Body of pancreas (tissue), 4 donors: ENCODE results near the gene MAPK10. TPM values are rescaled to one million over a fixed set of nuclear protein-coding genes. Genes with fewer than 3 reads are reported as not detected.

ENCODE experiments used
- ATAC-seq: fragments of 150-250 bp; one replicate; pipeline ENCODE4 v1.9.1; 2016
- DNase-seq, 4 donors: peaks; one replicate each; pipeline ENCODE4 v3.0.0-alpha.2; 2019
- H3K27ac ChIP-seq, 4 donors: fragments of 200-600 bp; sonication (generic); 1 replicate in 3 of 4; 2 replicates in 1 of 4; pipeline versions ENCODE4 v1.5.1 to v1.6.1; 2016 to 2019; ENCODE audit warnings: mild to moderate bottlenecking in 1 of 4, mixed read lengths in 1 of 4, moderate library complexity in 1 of 4
- H3K27me3 ChIP-seq, 2 donors: fragments of 200-600 bp; sonication (generic); one replicate each; pipeline ENCODE4 v1.6.0; 2016; ENCODE audit warnings: mild to moderate bottlenecking in 1 of 2
- H3K36me3 ChIP-seq, 2 donors: fragments of 200-600 bp; sonication (generic); replicated peaks in 1 of 2; 2 replicates each; pipeline ENCODE4 v1.5.1; 2016; ENCODE audit warnings: low read depth in 2 of 2; ENCODE audit not compliant: insufficient read depth in 1 of 2
- H3K4me1 ChIP-seq: fragments of 200-600 bp; sonication (generic); one replicate; pipeline ENCODE4 v1.6.0; 2016
- H3K4me3 ChIP-seq, 2 donors: fragments of 200-600 bp; sonication (generic); 1 replicate in 1 of 2; 2 replicates in 1 of 2; pipeline ENCODE4 v1.5.1; 2016 to 2019
- H3K9me3 ChIP-seq, 3 donors: fragments of 200-600 bp; sonication (generic); 1 replicate in 2 of 3; 2 replicates in 1 of 3; pipeline ENCODE4 v1.5.1; 2016
- CTCF ChIP-seq, 7 experiments: fragments of 450-650 bp in 4 of 7; fragments of 200-600 bp in 3 of 7; sonication (generic) in 3 of 7; IDR thresholded peaks; one replicate each; pipeline ENCODE4 v1.5.1; 2016 to 2019; ENCODE audit warnings: antibody characterized with exemption in 7 of 7
- POLR2A ChIP-seq, 3 donors: fragments of 450-650 bp; IDR thresholded peaks; one replicate each; pipeline ENCODE4 v1.6.1; 2016; ENCODE audit warnings: antibody characterized with exemption in 3 of 3, mild to moderate bottlenecking in 2 of 3
- WGBS, 2 donors: methylation state at CpG; one replicate each; pipeline ENCODE4 v1.1.5; 2017; 5-methylcytosine and 5-hydroxymethylcytosine counted together
- intact Hi-C: fragments of 100-400 bp; cut with DNase I; formaldehyde crosslinking; loops from one replicate; pipeline ENCODE4 v1.15.1; 2023
- total RNA-seq, 2 donors: library from RNA; depleted of rRNA; stranded (reverse); fragments of >200 nt; gene quantifications; one replicate each; pipeline ENCODE4 v1.1.0, GENCODE V29; 2016

MAPK10 gene
- total RNA-seq, 2 donors from 2014 or later, result 9.9 to 24.1 TPM

- Histone ChIP-seq H3K27me3 (no peaks in the 10 kb centered on the region), H3K4me1 (no peaks in the 10 kb centered on the region), H3K9me3 (no peaks in the 10 kb centered on the region), H3K36me3 (no peaks in the 10 kb centered on the region), H3K4me3 (no peak overlapping the region), H3K27ac (no peak overlapping the region)
- WGBS, 2 donors, result 89 to 90% methylated on average over 1 of the region's 1 CpG
- intact Hi-C loops, result no loop called here
- no peak for ATAC-seq
- TF ChIP-seq CTCF (IDR thresholded peaks at IDR 0.05) (no peak), POLR2A (IDR thresholded peaks at IDR 0.05) (no peak)
- DNase-seq, result no peak
These were observed 299.5 kb downstream of the MAPK10 start for GRCh38 chr4:86060341-86060740.

- Histone ChIP-seq H3K4me1 (no peaks in the 10 kb centered on the region), H3K27me3 (no peaks in the 10 kb centered on the region), H3K9me3 (no peaks in the 10 kb centered on the region), H3K27ac (no peak overlapping the region), H3K4me3 (no peak overlapping the region), H3K36me3 (no peaks in the 10 kb centered on the region)
- ATAC-seq (no peak), DNase-seq (no peak)
- intact Hi-C loops, result no loop called here
- TF ChIP-seq CTCF (IDR thresholded peaks at IDR 0.05), result no peak
- TF ChIP-seq POLR2A (IDR thresholded peaks at IDR 0.05), result no peak
These were observed 301.2 kb downstream of the MAPK10 start for GRCh38 chr4:86058621-86059020.

GRCh38 chr4:86055898-86056297 lies 304.0 kb downstream of the MAPK10 start:
- H3K27me3 ChIP-seq, result no peaks in the 10 kb centered on the region
- intact Hi-C loops, result no loop called here
- WGBS, 2 donors, result 11 to 38% methylated on average over 1 of the region's 1 CpG
- H3K27ac ChIP-seq, result no peak overlapping the region
- no peaks in the 10 kb centered on the region for H3K9me3 ChIP-seq
- DNase-seq (no peak), ATAC-seq (no peak)
- no peaks in the 10 kb centered on the region for H3K4me1 ChIP-seq
- no peaks in the 10 kb centered on the region for H3K36me3 ChIP-seq
- no peak overlapping the region for H3K4me3 ChIP-seq
- no peak for TF ChIP-seq POLR2A (IDR thresholded peaks at IDR 0.05)
- TF ChIP-seq CTCF (IDR thresholded peaks at IDR 0.05), result no peak

- H3K4me1 ChIP-seq, result no peaks in the 10 kb centered on the region
- H3K4me3 ChIP-seq, result no peak overlapping the region
- H3K9me3 ChIP-seq, result no peaks in the 10 kb centered on the region
- WGBS, 2 donors, result 59 to 62% methylated on average over 6 of the region's 6 CpGs
- H3K27me3 ChIP-seq, result no peaks in the 10 kb centered on the region
- no peaks in the 10 kb centered on the region for H3K36me3 ChIP-seq
- DNase-seq, result no peak
- ATAC-seq, result no peak
- H3K27ac ChIP-seq, result no peak overlapping the region
- intact Hi-C loops, result no loop called here
- no peak for TF ChIP-seq POLR2A (IDR thresholded peaks at IDR 0.05)
- no peak for TF ChIP-seq CTCF (IDR thresholded peaks at IDR 0.05)
These were observed 305.4 kb downstream of the MAPK10 start for GRCh38 chr4:86054286-86055032.

- H3K27me3 ChIP-seq, result no peaks in the 10 kb centered on the region
- no peak for ATAC-seq
- intact Hi-C loops, result no loop called here
- DNase-seq, result no peak
- TF ChIP-seq POLR2A (IDR thresholded peaks at IDR 0.05), result no peak
- TF ChIP-seq CTCF (IDR thresholded peaks at IDR 0.05), result no peak
- H3K9me3 ChIP-seq, result no peaks in the 10 kb centered on the region
- no peaks in the 10 kb centered on the region for H3K4me1 ChIP-seq
- no peaks in the 10 kb centered on the region for H3K36me3 ChIP-seq
- no peak overlapping the region for H3K4me3 ChIP-seq
- H3K27ac ChIP-seq, result no peak overlapping the region
- 90 to 96% methylated on average over 1 of the region's 1 CpG for WGBS, 2 donors
These were observed 309.4 kb downstream of the MAPK10 start for GRCh38 chr4:86050496-86050895.
